Measurements from ENCODE around the gene DISP3. TPM values are rescaled to one million over a fixed set of nuclear protein-coding genes. Genes with fewer than 3 reads are reported as not detected.

Gene DISP3
- total and polyA plus RNA-seq, 3 donors from 2014 or later: 6.8 to 8.8 (median 7.3) TPM

- no peak for TF ChIP-seq POLR2A (IDR thresholded peaks at IDR 0.05)
- Histone ChIP-seq H3K27me3 (no peaks in the 10 kb centered on the region), H3K4me1 (no peaks in the 10 kb centered on the region), H3K4me3 (no peak overlapping the region), H3K9me3 (no peaks in the 10 kb centered on the region), H3K36me3 (ENCODE audit: low read depth, missing control alignments) (no peaks in the 10 kb centered on the region), H3K27ac (no peak overlapping the region)
- no peak for DNase-seq
- intact Hi-C loops (cut with DNase I; ENCODE audit: low total_unique reads): no loop called here
- WGBS, 2 donors: 58 to 66% methylated on average over 18 of the region's 18 CpGs
Measured at GRCh38 chr1:11539850-11540772, 61.2 kb downstream of the DISP3 start.

- Histone ChIP-seq H3K36me3 (ENCODE audit: low read depth, missing control alignments) (no peaks in the 10 kb centered on the region), H3K9me3 (no peaks in the 10 kb centered on the region), H3K4me3 (no peak overlapping the region), H3K4me1 (no peaks in the 10 kb centered on the region), H3K27ac (no peak overlapping the region), H3K27me3 (no peaks in the 10 kb centered on the region)
- WGBS, 2 donors: 84 to 89% methylated on average over 12 of the region's 12 CpGs
- intact Hi-C loops (cut with DNase I; ENCODE audit: low total_unique reads): no loop called here
- TF ChIP-seq POLR2A (IDR thresholded peaks at IDR 0.05): no peak
- no peak for TF ChIP-seq CTCF (IDR thresholded peaks at IDR 0.05)
- no peak for DNase-seq
Measured at GRCh38 chr1:11540773-11541160, 61.8 kb downstream of the DISP3 start.

- DNase-seq: no peak
Measured at GRCh38 chr1:11541236-11541635, 62.3 kb downstream of the DISP3 start.

GRCh38 chr1:11541956-11542355 lies 63.0 kb downstream of the DISP3 start:
- TF ChIP-seq CTCF (IDR thresholded peaks at IDR 0.05) (no peak), POLR2A (IDR thresholded peaks at IDR 0.05) (no peak)
- 71 to 75% methylated on average over 7 of the region's 7 CpGs for WGBS, 2 donors
- Histone ChIP-seq H3K36me3 (ENCODE audit: low read depth, missing control alignments) (no peaks in the 10 kb centered on the region), H3K4me1 (no peaks in the 10 kb centered on the region), H3K9me3 (no peaks in the 10 kb centered on the region), H3K27ac (no peak overlapping the region), H3K4me3 (no peak overlapping the region), H3K27me3 (no peaks in the 10 kb centered on the region)
- no peak for DNase-seq
- intact Hi-C loops (cut with DNase I; ENCODE audit: low total_unique reads): no loop called here

More at GRCh38 chr1:11541236-11541635, 62.3 kb downstream of the DISP3 start:
- Histone ChIP-seq H3K27me3 (no peaks in the 10 kb centered on the region), H3K36me3 (ENCODE audit: low read depth, missing control alignments) (no peaks in the 10 kb centered on the region), H3K4me1 (no peaks in the 10 kb centered on the region), H3K9me3 (no peaks in the 10 kb centered on the region), H3K4me3 (no peak overlapping the region), H3K27ac (no peak overlapping the region)
- WGBS, 2 donors: 86 to 91% methylated on average over 3 to 7 of the region's 7 CpGs
- intact Hi-C loops (cut with DNase I; ENCODE audit: low total_unique reads): no loop called here
- TF ChIP-seq POLR2A (IDR thresholded peaks at IDR 0.05) (no peak), CTCF (IDR thresholded peaks at IDR 0.05) (no peak)

GRCh38 chr1:11543392-11543791 lies 64.4 kb downstream of the DISP3 start:
- 81 to 93% methylated on average over 4 of the region's 4 CpGs for WGBS, 2 donors
- H3K4me3 ChIP-seq: no peak overlapping the region
- H3K27me3 ChIP-seq: no peaks in the 10 kb centered on the region
- DNase-seq: no peak
- H3K36me3 ChIP-seq (ENCODE audit: low read depth, missing control alignments): no peaks in the 10 kb centered on the region
- H3K4me1 ChIP-seq: no peaks in the 10 kb centered on the region
- no peak for TF ChIP-seq POLR2A (IDR thresholded peaks at IDR 0.05)
- no peaks in the 10 kb centered on the region for H3K9me3 ChIP-seq
- no peak overlapping the region for H3K27ac ChIP-seq
- intact Hi-C loops (cut with DNase I; ENCODE audit: low total_unique reads): no loop called here
